Activated effector memory CD4-positive, alpha-beta T cell treated with Interleukin-2 at 50 U/mL for 16 hours (primary cell): Measurements from ENCODE around the gene KCNT1.

Source experiments
- DNase-seq: peaks from one replicate; pipeline ENCODE4 v3.0.0-alpha.2; 2020

The KCNT1 gene

DNA sequence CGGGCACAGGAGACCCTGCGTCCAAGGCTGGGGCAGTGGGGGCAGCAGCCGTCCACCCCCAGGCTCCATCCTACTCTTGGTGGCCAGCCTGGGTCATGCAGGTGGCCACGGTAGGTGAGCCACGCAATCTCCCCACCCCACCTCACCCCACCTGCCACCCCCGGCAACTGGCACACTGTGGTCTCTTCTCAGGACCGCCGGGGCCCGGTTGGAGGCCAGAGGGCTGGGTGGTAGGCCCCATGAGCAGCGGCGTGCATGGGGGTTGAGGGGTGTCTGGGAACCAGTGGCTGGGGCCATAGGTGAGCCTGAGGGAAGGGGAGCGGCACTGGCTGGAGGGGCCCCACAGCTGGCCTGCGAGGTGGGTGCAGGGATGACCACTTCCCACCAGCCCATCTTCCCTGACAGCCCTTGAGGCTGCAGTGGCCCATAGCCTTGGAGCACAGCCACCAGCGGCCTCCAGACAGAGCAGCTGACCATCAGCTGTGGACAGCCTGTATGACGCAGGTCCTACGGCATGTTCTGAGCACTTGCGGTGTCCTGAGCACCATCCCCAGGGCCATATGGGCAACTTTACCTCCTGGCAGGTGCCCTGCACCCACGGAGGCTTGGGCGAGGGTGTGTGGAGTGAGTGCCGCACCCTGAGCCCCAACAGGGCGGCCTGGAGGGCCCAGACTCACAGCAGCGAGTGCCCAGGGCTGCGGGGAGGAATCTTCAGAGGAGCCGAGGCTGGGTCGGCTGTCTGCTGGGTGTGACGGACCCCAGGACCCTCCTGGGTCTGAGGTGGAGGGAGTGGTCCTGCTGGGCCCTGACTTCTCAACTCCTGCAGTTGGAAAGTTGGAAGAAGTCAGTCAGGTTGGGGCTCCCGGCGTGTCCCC lies 47.4 kb downstream of the KCNT1 start:
- no peak for DNase-seq

DNA sequence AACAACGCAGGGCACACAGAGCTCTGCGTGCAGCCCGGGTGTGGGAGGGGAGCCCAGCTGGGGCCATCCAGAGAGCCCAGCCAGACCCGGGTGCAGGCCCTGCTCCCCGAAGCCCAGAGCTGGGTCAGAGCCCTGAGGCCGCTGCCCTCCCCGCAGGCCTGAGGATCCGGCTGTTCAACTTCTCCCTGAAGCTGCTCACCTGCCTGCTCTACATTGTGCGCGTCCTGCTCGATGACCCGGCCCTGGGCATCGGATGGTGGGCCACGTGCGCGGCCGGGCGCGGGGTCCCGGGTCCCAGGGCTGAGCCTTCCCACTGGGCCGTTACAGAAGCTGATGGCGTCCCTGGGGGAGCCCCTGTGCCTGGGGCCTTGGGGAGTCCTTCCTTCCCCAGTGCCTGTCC lies 48.8 kb downstream of the KCNT1 start:
- DNase-seq: no peak

- DNase-seq: no peak
Observed at GRCh38 chr9:135751501-135751900, 49.5 kb downstream of the KCNT1 start.

GRCh38 chr9:135752281-135753204 lies 50.6 kb downstream of the KCNT1 start:
- no peak for DNase-seq

DNA sequence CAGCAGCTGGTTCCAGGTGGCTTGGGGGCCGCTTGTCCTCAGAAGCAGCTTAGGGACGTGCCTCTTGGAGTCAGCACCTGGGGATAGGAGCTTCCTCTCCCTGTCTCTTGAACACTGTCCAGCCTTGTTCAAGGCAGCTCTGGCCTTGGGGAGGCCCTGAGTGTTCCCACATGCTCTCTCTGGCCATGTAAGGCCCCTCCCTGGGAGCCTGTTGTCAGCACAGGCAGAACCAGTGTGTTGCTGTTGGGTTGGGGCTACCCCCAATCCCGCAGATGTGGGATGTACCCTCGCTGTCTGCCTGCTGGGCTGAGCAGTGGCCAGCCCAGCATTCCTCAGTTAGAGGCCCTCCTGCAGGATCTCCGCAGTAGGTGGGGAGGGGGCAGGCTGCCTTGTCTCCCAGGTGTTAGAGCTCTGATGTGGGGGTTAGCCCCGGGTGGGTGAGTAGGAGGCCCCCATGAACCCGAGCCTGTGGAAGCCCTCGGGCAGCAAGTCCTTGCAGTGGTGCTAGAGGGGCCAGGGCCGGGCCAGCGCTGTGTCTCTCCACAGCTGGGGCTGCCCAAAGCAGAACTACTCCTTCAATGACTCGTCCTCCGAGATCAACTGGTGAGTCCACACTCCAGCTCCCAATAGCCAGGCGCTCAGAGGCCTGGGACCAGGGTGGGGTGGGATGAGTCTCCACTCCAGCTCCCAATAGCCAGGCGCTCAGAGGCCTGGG lies 51.6 kb downstream of the KCNT1 start:
- DNase-seq: no peak

- no peak for DNase-seq
Observed at GRCh38 chr9:135756576-135756975, 54.6 kb downstream of the KCNT1 start.

GRCh38 chr9:135757356-135757755 lies 55.4 kb downstream of the KCNT1 start:
- no peak for DNase-seq

- no peak for DNase-seq
Observed at GRCh38 chr9:135758056-135758455, 56.1 kb downstream of the KCNT1 start.

DNA sequence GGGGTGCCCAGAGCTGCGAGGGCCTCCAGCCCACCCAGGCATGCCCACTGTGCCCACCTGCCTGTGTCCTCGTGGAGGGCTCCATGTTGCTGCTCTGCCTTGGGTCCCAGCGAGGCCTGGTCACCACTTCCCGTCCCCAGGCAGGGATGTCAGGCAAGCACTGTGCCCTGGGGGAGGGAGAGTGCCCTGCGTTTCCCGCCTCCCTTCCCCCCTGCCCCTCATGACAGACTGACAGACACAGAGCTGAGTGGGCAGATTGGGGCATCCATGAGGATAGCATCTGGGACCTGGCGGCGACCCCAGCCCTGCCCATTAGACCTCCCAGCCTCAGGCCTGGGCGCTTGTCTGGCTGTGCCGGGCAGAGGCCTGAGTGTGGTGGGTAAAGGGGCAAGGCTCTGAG lies 56.9 kb downstream of the KCNT1 start:
- DNase-seq: no peak

GRCh38 chr9:135759676-135760300 lies 57.8 kb downstream of the KCNT1 start:
- DNase-seq: no peak

GRCh38 chr9:135760465-135760864 lies 58.5 kb downstream of the KCNT1 start:
- DNase-seq: no peak

DNA sequence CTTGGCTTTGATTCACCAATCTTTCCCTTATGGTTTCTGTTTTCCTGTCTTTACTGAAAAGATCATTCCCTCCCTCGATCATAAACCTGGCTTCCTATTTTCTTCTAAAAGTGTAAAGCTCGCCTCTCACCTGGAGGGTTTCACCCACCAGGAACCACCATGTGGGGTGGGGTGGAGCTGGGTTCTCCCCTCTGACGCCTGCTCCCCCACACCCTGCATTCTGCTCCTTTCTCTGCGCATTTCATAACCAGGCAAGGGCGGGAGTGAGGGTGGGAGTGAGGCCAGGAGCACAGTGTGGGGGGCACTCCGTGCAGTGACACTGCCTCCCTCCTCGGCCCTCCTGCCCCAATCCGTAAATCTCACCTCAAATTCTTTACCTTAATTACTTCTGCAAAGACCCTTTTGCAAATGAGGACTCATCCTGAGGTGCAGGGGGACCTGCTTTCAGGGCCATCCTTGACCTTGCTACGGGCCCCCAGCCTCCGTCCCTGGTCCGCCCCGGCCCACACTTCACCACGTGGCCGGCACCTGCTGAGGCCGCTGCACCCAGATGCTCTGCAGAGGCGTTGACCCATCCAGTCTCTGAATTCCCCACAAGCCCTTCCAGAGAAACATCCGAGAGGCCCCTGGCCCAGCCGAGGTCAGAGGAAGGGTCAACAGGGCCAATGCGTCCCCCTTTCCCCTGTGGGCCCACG lies 59.3 kb downstream of the KCNT1 start:
- DNase-seq: no peak

- DNase-seq: no peak
Observed at GRCh38 chr9:135761845-135762168, 59.8 kb downstream of the KCNT1 start.

- no peak for DNase-seq
Observed at GRCh38 chr9:135762921-135763320, 60.9 kb downstream of the KCNT1 start.

DNA sequence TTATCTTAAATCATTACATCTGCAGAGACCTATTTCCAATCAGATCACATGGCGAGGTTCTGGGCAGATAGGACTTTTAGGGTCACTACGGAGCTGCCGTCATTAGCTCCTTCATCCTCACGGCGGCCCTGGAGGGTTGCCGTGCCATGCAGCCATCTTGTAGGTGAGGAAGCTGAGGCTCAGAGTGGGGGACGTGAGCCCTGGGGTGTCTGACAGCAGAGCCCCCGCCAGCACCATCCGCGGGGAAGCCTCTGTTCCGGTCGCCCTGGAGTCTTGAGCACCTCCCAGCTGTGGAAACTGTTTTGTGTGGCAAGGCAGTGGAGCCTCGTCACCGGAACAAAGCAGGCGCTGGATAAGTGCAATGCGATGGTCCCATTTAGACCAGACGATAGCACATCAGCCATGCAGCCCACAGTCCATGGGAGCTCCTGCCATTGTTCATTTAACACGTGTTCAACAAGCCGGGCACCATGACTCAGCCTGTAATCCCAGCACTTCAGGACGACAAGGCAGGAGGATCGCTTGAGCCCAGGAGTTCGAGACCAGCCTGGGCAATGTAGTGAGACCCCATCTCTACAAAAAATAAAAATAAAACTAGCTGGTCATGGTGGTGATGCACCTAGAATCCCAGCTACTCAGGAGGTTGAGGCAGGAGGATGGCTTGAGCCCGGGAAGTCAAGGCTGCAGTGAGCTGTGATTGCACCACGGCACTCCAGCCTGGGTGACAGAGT lies 61.9 kb downstream of the KCNT1 start:
- DNase-seq: no peak

DNA sequence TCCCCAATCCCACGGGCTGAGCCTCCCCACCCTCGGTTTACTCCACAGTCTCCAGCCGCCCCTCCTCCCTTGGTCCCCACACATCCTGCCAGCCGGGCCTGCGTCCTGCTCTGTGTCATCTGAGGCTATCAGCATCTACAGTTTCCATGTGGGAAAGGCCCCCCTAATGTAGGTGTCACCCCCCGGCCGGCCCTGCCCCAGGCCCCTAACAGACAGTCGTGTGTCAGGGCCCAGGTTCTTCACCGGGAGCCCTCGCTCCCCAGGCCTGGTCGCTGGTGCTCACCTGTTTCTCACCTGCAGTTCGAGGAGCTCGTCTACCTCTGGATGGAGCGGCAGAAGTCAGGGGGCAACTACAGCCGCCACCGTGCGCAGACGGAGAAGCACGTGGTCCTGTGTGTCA lies 62.7 kb downstream of the KCNT1 start:
- no peak for DNase-seq

DNA sequence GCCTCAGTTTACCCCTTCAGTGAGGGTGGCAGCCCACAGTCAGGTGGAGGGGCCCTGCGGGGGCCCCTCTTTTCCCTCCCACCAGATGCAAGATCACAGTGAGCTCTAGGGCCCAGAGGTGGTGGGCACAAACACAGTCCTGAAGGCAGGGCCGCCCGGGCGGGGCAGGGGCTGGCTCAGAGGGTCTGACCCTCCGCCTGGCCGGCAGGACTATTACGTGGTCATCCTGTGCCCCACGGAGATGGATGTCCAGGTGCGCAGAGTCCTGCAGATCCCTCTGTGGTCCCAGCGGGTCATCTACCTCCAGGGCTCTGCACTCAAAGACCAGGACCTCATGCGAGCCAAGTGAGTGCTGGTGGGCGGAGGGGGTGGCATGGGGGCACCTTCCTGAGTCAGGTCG lies 63.4 kb downstream of the KCNT1 start:
- DNase-seq: no peak

DNA sequence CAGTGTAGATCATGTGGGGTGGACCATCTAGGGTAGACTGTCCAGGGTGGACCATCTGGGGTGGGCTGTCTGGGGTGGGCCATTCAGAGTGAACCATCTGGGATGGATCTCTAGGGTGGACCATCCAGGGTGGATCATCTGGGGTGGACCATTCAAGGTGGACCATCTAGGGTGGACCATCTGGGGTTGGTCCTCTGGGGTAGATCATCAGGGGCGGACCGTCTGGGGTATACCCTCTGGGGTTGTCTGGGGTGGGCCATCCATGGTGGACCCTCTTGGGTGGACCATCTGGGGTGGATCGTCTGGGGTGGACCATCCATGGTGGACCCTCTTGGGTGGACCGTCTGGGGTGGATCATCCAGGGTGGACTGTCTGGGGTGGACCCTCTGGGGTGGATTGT lies 64.3 kb downstream of the KCNT1 start:
- DNase-seq: no peak

- no peak for DNase-seq
Observed at GRCh38 chr9:135766707-135767106, 64.7 kb downstream of the KCNT1 start.

DNA sequence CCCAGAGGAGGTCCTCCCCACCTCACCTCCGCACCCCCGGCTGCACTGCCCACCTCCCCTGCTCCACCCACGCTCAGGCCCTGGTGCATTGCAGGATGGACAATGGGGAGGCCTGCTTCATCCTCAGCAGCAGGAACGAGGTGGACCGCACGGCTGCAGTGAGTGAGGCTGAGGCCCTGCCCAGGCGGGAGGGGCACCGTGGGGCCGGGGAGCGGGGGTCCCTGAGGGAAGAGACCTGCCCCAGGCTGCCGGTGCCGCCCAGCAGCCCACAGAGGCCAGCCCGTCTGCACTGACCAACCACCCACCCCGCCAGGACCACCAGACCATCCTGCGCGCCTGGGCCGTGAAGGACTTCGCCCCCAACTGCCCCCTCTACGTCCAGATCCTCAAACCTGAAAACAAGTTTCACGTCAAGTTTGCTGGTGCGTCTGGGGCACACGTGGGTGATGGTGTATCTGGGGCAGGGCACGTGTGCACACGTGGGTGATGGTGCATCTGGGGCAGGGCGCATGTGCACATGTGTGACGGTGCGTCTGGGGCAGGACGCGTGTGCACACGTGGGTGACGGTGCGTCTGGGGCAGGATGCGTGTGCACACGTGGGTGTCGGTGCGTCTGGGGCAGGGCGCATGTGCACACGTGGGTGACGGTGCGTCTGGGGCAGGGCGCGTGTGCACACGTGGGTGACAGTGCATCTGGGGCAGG lies 66.7 kb downstream of the KCNT1 start:
- DNase-seq: no peak
